Activated T-helper 17 cell treated with anti-CD3 and anti-CD28 coated beads, Interleukin-2, amount 50 U/mL, for 72 hours (primary cell): ENCODE results near the gene TANGO2. TPM values are rescaled to one million over a fixed set of nuclear protein-coding genes. Genes with fewer than 3 reads are reported as not detected.

Experiments
- ATAC-seq: fragments of 150-1000 bp; cut with Tn5 transposase; replicated peaks from 2 replicates; pipeline ENCODE4 v1.10.0; 2021; ENCODE audit warnings: mild to moderate bottlenecking, moderate library complexity
- H3K27ac Mint-ChIP-seq: one replicate; pipeline ENCODE4 v1.8.0; 2022; ENCODE audit warnings: mixed read lengths
- H3K27me3 Mint-ChIP-seq: one replicate; pipeline ENCODE4 v1.8.0; 2022; ENCODE audit warnings: mixed read lengths
- H3K36me3 Mint-ChIP-seq: one replicate; pipeline ENCODE4 v1.8.0; 2022; ENCODE audit warnings: low read depth, mild to moderate bottlenecking, mixed read lengths
- H3K4me1 Mint-ChIP-seq: one replicate; pipeline ENCODE4 v1.8.0; 2022; ENCODE audit warnings: mixed read lengths
- H3K4me3 Mint-ChIP-seq: one replicate; pipeline ENCODE4 v1.8.0; 2022; ENCODE audit warnings: mild to moderate bottlenecking, mixed read lengths
- H3K9me3 Mint-ChIP-seq: one replicate; pipeline ENCODE4 v1.8.0; 2022; ENCODE audit warnings: mixed read lengths
- total RNA-seq, 2 donors: library from RNA; stranded (reverse); gene quantifications; one replicate each; pipeline ENCODE4 v1.2.3, GENCODE V29; 2022

TANGO2 gene
- total RNA-seq, 2 donors from 2014 or later, result 19.3 to 28.2 TPM

- no peaks in the 10 kb centered on the region for H3K9me3 Mint-ChIP-seq
- ATAC-seq, result no peak
These were observed 31.8 kb upstream of the TANGO2 start for GRCh38 chr22:19988965-19989724.

GRCh38 chr22:19989725-19990067, 31.2 kb upstream of the TANGO2 start:
- Mint-ChIP-seq H3K36me3 (no peaks in the 10 kb centered on the region), H3K9me3 (no peaks in the 10 kb centered on the region), H3K27ac (no peak overlapping the region), H3K27me3 (peaks cover 3% of the 10 kb centered on the region), H3K4me1 (peaks cover under 1% of the 10 kb centered on the region), H3K4me3 (no peak overlapping the region)
- ATAC-seq, result no peak

More at GRCh38 chr22:19988965-19989724, 31.8 kb upstream of the TANGO2 start:
- Mint-ChIP-seq H3K4me3 (no peak overlapping the region), H3K36me3 (no peaks in the 10 kb centered on the region), H3K4me1 (no peaks in the 10 kb centered on the region), H3K27ac (no peak overlapping the region), H3K27me3 (peaks cover 2% of the 10 kb centered on the region)

GRCh38 chr22:19990188-19990587, 30.7 kb upstream of the TANGO2 start:
- ATAC-seq, result no peak
- no peaks in the 10 kb centered on the region for H3K9me3 Mint-ChIP-seq
- H3K4me1 Mint-ChIP-seq, result peaks cover 6% of the 10 kb centered on the region

GRCh38 chr22:19990609-19991394, 30.1 kb upstream of the TANGO2 start:
- no peaks in the 10 kb centered on the region for H3K9me3 Mint-ChIP-seq
- H3K27me3 Mint-ChIP-seq, result peaks cover 6% of the 10 kb centered on the region
- H3K4me3 Mint-ChIP-seq, result no peak overlapping the region
- no peak overlapping the region for H3K27ac Mint-ChIP-seq
- peaks cover 6% of the 10 kb centered on the region for H3K4me1 Mint-ChIP-seq
- ATAC-seq, result no peak
- H3K36me3 Mint-ChIP-seq, result no peaks in the 10 kb centered on the region

More at GRCh38 chr22:19990188-19990587, 30.7 kb upstream of the TANGO2 start:
- no peak overlapping the region for H3K27ac Mint-ChIP-seq
- H3K36me3 Mint-ChIP-seq, result no peaks in the 10 kb centered on the region
- H3K4me3 Mint-ChIP-seq, result no peak overlapping the region
- peaks cover 6% of the 10 kb centered on the region for H3K27me3 Mint-ChIP-seq

- no peak overlapping the region for H3K27ac Mint-ChIP-seq
- no peaks in the 10 kb centered on the region for H3K36me3 Mint-ChIP-seq
- no peak for ATAC-seq
- H3K4me3 Mint-ChIP-seq, result no peak overlapping the region
- H3K27me3 Mint-ChIP-seq, result peaks cover 6% of the 10 kb centered on the region
- peaks cover 6% of the 10 kb centered on the region for H3K4me1 Mint-ChIP-seq
- no peaks in the 10 kb centered on the region for H3K9me3 Mint-ChIP-seq
These were observed 29.6 kb upstream of the TANGO2 start for GRCh38 chr22:19991395-19991644.

GRCh38 chr22:19991645-19992451, 29.1 kb upstream of the TANGO2 start:
- Mint-ChIP-seq H3K9me3 (no peaks in the 10 kb centered on the region), H3K27ac (no peak overlapping the region)

GRCh38 chr22:19992481-19992911, 28.4 kb upstream of the TANGO2 start:
- H3K27me3 Mint-ChIP-seq, result peaks cover 6% of the 10 kb centered on the region
- no peak overlapping the region for H3K27ac Mint-ChIP-seq
- no peak for ATAC-seq
- no peaks in the 10 kb centered on the region for H3K36me3 Mint-ChIP-seq
- peaks cover 6% of the 10 kb centered on the region for H3K4me1 Mint-ChIP-seq
- H3K9me3 Mint-ChIP-seq, result no peaks in the 10 kb centered on the region
- H3K4me3 Mint-ChIP-seq, result no peak overlapping the region

More at GRCh38 chr22:19991645-19992451, 29.1 kb upstream of the TANGO2 start:
- peaks cover 6% of the 10 kb centered on the region for H3K27me3 Mint-ChIP-seq
- peaks cover 6% of the 10 kb centered on the region for H3K4me1 Mint-ChIP-seq
- H3K36me3 Mint-ChIP-seq, result no peaks in the 10 kb centered on the region
- ATAC-seq, result no peak
- H3K4me3 Mint-ChIP-seq, result no peak overlapping the region

- no peaks in the 10 kb centered on the region for H3K36me3 Mint-ChIP-seq
- H3K4me3 Mint-ChIP-seq, result no peak overlapping the region
- H3K27me3 Mint-ChIP-seq, result peaks cover 6% of the 10 kb centered on the region
- peaks cover 6% of the 10 kb centered on the region for H3K4me1 Mint-ChIP-seq
- H3K9me3 Mint-ChIP-seq, result no peaks in the 10 kb centered on the region
- ATAC-seq, result no peak
- H3K27ac Mint-ChIP-seq, result no peak overlapping the region
These were observed 28.0 kb upstream of the TANGO2 start for GRCh38 chr22:19992921-19993355.

- Mint-ChIP-seq H3K27ac (no peak overlapping the region), H3K4me1 (peaks cover 6% of the 10 kb centered on the region), H3K4me3 (no peak overlapping the region), H3K27me3 (peaks cover 6% of the 10 kb centered on the region), H3K36me3 (no peaks in the 10 kb centered on the region), H3K9me3 (no peaks in the 10 kb centered on the region)
- no peak for ATAC-seq
These were observed 27.0 kb upstream of the TANGO2 start for GRCh38 chr22:19993926-19994325.

- Mint-ChIP-seq H3K27me3 (peaks cover 6% of the 10 kb centered on the region), H3K4me3 (no peak overlapping the region)
These were observed 25.9 kb upstream of the TANGO2 start for GRCh38 chr22:19994851-19995610.

GRCh38 chr22:19995611-19996339, 25.1 kb upstream of the TANGO2 start:
- no peak for ATAC-seq
- H3K9me3 Mint-ChIP-seq, result no peaks in the 10 kb centered on the region
- H3K27me3 Mint-ChIP-seq, result peaks cover 6% of the 10 kb centered on the region
- H3K36me3 Mint-ChIP-seq, result no peaks in the 10 kb centered on the region
- H3K4me3 Mint-ChIP-seq, result no peak overlapping the region
- no peak overlapping the region for H3K27ac Mint-ChIP-seq
- H3K4me1 Mint-ChIP-seq, result peaks cover 6% of the 10 kb centered on the region

More at GRCh38 chr22:19994851-19995610, 25.9 kb upstream of the TANGO2 start:
- H3K27ac Mint-ChIP-seq, result peak overlapping the region; percentile 2
- ATAC-seq, result no peak
- H3K9me3 Mint-ChIP-seq, result no peaks in the 10 kb centered on the region
- H3K36me3 Mint-ChIP-seq, result no peaks in the 10 kb centered on the region
- peaks cover 6% of the 10 kb centered on the region for H3K4me1 Mint-ChIP-seq

GRCh38 chr22:19996694-19997384, 24.1 kb upstream of the TANGO2 start:
- Mint-ChIP-seq H3K27me3 (peaks cover 6% of the 10 kb centered on the region), H3K4me3 (no peak overlapping the region), H3K36me3 (no peaks in the 10 kb centered on the region), H3K9me3 (no peaks in the 10 kb centered on the region), H3K27ac (no peak overlapping the region), H3K4me1 (peaks cover 6% of the 10 kb centered on the region)
- ATAC-seq, result no peak
